DND-41 (cell line): ENCODE measurements around the gene KIF2C.

Source experiments
- EZH2 ChIP-seq: IDR thresholded peaks from 3 replicates; pipeline ENCODE4 v1.6.1; 2012; ENCODE audit warnings: borderline replicate concordance, low read depth, mild to moderate bottlenecking, moderate library complexity, low read length, inconsistent platforms; ENCODE audit not compliant: severe bottlenecking
- TF ChIP-seq, protein P1 (sequence below): IDR thresholded peaks from 2 replicates; pipeline ENCODE4 v1.5.1; 2012; ENCODE audit warnings: borderline replicate concordance, low read length, moderate library complexity, mild to moderate bottlenecking; ENCODE audit not compliant: poor library complexity, severe bottlenecking; ENCODE audit errors: extremely low read depth

DNA sequence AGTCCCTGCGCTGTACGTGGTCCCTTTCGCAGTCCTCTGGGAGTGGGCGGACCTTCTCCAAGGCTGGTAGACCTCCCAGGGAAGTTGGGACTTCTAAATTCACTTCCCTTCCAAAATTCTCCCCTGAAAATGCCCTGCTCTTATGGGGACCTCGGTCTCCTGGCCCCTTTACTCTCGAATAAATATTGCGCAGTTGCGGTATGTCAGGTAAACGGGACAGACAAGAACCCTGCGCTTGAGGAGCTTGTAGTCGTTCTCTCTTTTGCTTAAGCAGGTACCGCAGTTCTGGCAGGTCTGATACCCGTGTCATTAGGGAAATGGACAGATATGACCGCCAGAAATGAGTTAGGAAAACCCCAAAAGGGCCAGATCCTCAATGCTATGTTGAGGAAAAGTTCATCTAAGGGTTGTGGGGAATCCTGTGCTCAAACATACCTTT, 561 bp downstream of the KIF2C start:
- TF ChIP-seq, protein P1, sequence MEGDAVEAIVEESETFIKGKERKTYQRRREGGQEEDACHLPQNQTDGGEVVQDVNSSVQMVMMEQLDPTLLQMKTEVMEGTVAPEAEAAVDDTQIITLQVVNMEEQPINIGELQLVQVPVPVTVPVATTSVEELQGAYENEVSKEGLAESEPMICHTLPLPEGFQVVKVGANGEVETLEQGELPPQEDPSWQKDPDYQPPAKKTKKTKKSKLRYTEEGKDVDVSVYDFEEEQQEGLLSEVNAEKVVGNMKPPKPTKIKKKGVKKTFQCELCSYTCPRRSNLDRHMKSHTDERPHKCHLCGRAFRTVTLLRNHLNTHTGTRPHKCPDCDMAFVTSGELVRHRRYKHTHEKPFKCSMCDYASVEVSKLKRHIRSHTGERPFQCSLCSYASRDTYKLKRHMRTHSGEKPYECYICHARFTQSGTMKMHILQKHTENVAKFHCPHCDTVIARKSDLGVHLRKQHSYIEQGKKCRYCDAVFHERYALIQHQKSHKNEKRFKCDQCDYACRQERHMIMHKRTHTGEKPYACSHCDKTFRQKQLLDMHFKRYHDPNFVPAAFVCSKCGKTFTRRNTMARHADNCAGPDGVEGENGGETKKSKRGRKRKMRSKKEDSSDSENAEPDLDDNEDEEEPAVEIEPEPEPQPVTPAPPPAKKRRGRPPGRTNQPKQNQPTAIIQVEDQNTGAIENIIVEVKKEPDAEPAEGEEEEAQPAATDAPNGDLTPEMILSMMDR, result no peak
- no peak for TF ChIP-seq EZH2
